Stimulated activated CD4-positive, alpha-beta T cell treated with anti-CD3 and anti-CD28 coated beads, Interleukin-15, amount 100 ng/mL, for 48 hours (primary cell): ENCODE measurements around the gene STYXL1.
"Not testable (repeated sequence)": the region's sequence is repeated elsewhere in the genome, so short reads cannot be mapped to it uniquely, and the experiment has no call there.

Experiments
- DNase-seq, 2 donors: peaks; one replicate each; pipeline ENCODE4 v3.0.0-alpha.2; 2020; ENCODE audit warnings: low read depth in 2 of 2

The STYXL1 gene

DNA sequence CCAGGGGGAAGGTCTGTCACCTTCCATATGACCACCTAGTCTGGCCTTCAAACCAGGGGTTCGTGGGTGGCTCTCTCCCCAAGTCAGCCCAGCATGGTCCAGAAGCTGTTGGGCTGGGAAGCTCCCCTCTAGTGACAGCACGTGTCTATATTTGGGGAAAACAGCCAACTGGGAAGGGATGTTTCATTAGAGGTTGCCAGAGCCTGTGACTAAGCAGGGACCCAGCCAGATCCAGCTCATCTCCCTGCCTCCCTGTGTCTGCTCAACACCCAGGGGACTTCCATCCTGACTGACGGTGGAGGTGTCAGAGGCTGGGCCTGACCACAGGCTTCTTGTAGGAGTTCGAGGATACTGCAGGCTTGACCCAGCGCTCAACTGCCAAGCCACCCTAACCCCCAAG is 10.5 kb downstream of the STYXL1 start:
- DNase-seq = no peak

DNA sequence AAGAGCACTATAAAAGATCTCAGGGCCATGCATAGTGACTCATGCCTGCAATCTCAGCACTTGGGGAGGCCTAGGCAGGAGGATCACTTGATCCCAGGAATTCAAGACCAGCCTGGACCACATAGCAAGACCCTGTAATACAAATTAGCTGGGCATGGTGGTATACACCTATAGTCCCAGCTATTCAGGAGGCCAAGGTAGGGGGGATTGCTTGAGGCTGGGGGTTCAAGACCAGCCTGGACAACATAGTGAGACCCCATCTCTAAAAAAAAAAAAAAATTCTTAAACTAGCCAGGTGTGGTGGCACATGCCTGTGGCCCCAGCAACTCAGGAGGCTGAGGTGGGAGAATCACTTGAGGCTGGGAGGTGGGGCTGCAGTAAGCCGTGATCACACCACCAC is 15.8 kb downstream of the STYXL1 start:
- DNase-seq = no peak

DNA sequence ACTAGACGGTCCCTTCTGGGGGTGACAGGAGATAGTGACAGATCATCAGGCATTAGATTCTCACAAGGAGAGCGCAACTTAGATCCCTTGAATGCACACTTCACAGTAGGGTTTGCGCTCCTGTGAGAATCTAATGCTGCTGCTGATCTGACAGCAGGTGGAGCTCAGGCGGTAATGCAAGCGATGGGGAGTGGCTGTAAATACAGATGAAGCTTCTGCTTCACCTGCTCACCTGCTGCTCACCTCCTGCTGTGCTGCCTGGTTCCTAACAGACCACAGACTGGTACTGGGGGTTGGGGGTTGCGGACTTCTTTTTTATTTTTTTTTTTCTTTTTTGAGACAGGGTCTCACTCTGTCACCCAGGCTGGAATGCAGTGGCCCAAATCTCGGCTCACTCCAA is 18.1 kb downstream of the STYXL1 start:
- DNase-seq = not testable (repeated sequence)

DNA sequence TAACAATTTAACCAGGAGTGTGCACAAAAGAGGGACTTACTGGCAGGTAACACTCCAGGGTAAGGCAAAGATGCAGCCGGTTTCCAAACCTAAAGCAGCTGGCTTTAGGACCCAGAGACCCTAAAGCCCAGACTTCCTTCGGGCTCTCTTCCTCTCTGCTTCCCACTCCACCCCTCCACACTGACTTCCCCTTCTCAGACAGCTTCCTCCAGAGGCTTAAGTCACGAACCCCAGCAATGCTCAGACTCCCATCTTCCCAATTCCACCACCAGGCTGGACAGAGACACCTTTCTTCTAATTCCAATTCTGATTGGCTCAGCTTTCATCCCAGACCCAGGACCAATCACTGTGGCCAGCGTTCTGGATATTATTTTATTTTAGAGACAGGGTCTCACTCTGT is 24.8 kb downstream of the STYXL1 start:
- DNase-seq = no peak

DNA sequence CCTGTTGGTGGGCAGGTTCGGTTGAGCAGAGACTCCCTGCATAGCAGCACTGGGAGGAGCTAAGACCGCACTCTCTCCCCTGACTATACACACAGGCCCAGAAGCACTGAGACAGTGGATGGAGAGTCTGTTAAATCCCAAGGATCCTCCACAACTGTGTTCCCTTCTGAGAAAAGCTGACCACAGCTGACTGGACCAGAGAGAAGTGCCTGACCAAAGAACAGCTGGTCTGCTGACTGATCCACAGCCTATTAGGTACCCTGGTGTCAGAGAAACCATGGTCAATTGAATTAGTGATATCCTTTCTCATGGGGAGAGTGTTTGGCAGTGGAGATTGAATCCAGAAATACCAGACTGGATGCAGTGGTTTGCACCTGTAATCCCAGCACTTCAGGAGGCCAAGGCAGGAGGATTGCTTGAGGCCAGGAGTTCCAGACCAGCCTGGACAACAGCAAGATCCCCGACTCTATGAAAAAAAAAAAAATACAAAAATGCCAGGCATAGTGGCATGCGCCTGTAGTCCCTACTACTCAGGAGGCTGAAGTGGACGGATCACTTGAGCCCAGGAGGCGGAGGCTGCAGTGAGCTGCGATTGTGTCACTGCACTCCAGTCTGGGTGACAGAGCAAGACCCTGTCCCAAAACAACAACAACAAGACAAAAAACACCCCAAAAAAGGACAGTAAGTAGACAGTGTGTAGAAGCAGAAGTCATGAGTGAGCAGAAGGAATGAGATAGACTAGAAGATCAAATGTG is 25.6 kb downstream of the STYXL1 start:
- DNase-seq = no peak

DNA sequence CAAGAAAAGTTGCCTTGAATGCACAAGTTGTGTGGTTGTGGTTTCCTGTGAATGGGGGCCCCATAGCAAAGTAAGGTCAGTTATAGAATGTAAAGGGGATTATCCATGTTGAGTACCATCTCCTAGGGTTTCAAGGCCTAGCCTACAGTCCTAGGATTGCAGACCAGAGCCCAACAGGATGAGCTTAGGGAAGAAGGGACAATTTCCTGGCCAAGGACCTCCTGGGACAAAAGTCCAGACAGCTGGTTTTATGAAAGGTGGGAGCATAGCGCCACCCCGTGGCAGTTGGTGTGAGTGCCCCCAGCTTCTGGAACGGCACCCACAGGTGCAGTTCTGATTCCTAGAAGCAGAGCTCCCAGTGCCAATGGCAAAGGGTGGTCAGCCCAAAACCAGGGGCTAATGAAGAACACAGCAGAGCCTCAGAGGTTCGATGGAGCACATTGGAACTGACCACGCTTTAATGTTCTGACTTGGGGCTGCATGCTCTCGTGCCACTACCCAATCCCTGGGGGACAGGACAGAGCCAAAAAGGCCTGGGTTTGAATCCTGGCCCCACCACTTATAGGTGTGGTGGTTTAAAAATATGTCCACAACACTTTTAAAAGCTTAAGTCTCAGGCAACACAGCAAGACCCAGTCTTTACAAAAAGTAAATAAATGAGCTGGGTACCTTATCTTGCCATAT is 27.6 kb downstream of the STYXL1 start:
- peak; percentile 32 to 57 for DNase-seq

DNA sequence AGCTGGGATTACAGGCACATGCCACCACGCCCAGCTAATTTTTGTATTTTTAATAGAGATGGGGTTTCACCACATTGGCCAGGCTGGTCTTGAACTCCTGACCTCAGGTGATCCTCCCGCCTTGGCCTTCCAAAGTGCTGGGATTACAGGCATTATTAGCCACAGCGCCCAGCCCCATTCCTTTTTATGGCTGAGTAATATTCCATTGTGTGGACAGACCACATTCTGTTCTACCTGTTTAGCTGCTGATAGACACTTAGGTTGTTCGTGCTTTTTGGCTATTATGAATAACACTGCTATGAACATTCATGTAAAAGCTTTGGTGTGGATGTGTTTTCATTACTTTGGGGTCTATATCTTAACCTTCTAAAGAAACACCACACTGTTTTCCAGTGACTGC is 29.3 kb downstream of the STYXL1 start:
- not testable (repeated sequence) for DNase-seq

DNA sequence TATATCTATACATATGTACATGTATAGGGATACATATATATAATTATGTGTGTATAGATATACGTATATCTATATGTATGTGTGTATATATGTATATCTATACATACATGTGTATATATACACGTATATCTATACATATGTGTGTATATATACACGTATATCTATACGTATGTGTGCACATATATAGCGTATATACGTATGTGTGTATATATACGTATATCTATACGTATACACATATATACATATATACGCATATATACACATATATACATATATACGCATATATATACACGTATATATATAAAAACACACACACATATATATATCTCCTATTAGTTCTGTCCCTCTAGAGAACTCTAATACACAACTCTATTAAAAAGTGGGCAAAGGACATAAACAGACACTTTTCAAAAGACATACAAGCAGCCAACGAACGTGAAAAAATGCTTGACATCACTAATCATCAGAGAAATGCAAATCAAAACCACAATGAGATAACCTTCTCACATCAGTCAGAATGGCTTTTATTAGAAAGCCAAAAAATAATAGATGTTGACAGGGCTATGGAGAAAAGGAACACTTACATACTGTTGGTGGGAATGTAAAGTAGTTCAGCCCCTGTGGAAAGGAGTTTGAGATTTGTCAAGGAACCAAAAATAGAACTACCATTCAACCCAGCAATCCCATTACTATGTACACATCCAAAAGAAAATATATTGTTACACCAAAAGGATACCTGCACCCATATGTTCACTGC is 31.4 kb downstream of the STYXL1 start:
- DNase-seq = no peak

DNA sequence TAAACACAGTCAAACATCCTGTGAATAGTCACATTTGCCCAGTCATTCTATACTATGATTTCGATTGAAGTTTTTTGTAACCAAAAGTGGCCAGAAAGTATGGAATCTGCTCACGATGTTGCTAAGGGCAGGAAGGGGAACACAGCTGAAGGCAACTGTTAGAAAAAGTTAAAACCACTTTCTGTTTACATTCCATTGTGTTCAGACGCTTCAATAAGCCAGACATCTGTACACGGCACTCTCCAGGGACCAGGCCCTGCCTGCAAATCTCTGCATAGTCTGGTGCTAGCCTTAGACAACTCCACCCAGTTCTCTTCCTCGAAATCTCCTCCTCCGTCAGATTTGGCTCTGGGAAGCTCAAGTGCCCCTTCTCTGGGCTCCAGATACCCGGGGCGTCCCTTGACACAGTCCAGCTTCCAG is 36.3 kb downstream of the STYXL1 start:
- DNase-seq = no peak

DNA sequence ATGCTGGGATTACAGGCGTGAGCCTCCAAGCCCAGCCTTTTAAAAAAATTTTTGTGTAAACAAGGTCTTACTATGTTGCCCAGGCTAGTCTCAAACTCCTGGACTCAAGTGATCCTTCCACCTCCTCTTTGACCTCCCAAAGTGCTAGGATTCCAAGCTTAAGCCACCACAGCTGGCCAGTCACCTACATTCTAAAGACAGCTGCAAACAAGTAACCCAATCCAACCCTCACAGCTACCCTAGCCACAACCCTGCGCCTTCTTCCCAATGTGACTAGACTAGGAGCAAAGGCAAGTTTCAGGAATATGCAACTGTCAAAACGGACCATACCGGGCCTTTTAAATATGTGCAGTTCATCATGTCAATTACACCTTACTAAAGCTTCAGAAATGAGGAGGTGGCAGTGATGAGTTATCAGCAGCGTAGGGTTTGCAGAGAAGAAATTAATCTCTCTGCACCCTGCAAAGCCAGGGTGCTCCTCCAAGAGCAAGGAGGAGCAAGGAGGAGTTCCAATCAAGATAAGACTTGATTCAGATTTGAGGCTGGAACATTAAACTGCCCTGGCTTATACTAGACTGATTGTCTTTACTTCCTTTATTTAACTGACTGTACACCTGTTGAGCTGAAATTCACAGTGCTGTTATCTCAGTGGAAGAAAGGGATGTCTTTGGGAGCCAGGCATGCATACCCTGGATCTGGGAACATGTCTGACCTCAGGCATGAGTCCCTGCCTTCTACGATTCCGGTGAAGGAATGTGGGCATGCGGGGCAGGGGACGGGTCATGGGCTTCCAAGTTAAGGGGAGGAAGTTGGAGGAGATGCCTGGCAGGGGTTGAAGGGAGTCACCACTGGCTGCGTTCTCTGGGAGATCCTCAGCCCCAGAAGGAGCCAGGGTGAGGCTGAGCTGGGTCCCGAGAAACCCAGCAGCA is 37.9 kb downstream of the STYXL1 start:
- DNase-seq = no peak

DNA sequence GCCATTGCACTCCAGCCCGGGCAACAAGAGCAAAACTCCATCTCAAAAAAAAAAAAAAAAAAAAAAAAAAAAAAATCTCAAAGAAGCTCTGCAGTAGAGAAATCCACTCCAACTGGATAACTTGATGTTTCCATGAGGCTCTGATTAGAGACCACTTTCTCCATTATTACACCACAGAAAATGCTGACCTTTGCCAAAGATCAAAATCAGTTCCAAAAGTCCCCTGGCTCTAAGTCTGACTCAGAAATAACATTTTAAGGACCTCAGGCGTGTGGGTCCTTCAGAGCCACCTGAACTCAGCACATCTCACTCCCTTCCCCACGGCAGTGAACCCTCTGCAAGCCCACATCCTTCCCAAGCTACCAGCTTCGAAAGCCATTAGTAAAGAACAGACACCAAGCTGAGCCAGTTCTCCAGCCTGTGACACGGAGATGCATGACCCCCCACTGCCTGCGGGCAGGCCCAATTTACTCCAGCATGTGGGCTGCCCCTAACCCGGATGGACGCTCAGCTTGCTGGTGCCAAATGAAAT is 39.6 kb downstream of the STYXL1 start:
- DNase-seq = no peak

DNA sequence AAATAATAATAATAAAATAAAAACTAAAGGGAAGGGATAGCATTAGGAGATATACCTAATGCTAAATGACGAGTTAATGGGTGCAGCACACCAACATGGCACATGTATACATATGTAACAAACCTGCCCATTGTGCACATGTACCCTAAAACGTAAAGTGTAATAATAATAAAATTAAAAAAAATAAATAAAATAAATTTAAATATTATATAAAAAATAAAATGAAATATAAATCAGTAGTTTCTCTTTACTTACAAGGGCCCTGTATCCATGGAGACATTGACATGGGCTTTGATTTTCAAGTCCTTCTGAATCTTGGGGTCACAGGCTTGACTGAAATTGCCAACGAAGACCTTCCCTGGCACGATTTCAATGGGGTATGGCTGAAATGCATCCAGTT is 42.8 kb downstream of the STYXL1 start:
- not testable (repeated sequence) for DNase-seq

DNA sequence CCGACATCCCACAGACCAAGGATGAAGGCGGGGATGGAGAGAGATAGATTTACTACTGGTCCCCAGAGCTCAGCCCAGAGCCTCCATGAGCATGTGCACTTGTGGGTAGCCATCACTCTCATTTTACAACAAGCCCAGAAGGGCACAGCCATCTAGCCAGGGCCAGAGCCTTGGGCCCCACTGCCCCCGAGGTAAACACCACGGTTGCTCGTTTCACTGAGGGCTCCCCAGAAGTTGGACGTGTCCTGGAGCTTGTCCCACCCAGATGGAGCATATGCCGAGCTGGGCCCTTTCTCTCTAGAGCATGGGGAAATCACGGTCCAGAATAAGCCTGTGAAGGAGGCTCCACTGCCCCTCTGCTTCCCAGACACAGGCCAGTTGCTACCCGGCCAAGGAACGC is 44.4 kb downstream of the STYXL1 start:
- no peak for DNase-seq

DNA sequence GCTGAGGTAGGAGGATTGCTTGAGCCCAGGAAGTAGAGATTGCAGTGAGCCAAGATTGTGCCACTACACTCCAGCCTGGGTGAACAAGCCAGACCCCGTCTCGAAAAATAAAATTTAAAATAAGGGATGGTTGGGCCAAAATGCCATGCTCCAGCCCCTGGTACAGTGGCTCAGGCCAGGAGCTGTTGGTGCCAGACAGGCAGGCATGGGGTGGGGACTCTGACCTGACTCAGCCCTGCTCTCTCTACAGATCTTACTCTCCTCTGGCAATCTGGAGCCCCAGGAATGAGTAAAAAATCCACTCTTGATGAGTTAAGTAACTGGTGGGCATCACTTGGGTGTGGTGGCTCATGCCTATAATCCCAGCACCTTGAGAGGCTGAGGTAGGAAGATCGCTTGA is 45.0 kb downstream of the STYXL1 start:
- no peak for DNase-seq

DNA sequence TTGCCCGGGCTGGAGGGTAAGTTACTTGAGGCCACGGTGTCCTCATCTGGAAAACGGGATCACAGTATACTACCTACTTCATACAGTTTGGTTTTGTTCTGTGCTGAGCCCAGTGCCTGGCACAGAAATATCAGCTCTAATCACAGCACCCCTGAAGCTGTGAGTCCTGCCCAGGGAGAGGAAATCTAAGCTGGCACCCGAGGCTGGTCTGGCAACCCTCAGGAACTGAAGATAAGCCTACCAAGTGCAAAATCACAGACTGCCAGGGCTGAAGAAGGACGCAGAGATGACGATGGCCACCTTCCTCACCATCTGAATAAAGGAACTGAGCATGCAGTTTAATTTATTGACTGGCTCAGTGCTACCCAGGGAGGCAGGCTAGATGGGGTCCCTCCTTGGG is 45.7 kb downstream of the STYXL1 start:
- DNase-seq = no peak

DNA sequence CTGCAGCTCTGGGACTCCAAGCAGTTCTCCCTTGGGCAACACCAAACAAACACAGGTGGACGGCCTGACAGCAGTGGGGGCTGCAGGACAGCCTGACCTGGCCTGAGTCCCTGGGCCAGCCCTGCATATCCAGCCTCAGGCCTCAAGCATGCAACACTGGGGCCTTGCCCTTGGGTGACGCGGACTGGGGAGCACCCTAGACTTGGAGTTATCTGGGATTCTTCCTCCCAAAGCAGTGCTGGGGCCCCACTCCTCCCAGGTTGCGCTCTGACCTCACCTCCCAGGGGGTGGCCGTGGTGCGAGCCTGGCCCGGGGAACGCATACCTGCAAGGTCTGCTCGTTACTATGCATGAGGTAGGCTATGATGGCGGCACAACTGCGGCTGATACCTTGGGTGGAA is 47.2 kb downstream of the STYXL1 start:
- no peak for DNase-seq

DNA sequence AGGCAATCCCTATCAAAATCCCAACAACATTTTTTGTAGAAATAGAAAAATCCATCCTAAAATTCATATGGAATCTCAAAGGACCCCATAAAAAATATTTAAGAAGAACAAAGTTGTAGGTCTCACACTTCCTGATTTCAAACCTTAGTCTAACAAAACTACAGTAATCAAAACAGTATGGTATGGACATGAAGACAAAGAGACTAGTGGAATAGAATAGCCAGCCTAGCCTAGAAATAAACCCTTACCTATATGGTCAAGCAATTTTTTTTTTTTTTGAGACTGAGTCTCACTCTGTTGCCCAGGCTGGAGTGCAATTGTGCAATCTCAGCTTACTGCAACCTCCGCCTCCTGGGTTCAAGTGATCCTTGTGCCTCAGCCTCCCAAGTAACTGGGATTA is 49.8 kb downstream of the STYXL1 start:
- no peak for DNase-seq

DNA sequence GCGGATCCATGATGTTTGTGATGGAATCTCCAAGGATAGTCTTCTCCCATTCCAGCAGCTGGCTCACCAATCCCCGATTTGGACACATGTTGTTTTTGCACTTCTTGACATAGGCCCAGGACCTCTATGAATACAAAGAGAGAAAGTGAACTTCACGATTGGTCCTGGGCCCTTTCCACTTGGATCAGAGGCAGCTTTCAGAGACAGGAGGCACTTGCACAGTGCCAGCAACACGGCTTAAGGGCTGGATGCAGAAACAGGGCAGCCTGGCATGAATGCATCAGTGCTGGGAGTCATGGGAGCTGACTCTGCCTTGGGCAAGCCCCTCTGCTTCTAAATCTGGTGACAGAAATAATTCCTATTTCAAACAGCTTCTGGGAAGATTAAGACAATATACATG is 51.3 kb downstream of the STYXL1 start:
- DNase-seq = no peak

DNA sequence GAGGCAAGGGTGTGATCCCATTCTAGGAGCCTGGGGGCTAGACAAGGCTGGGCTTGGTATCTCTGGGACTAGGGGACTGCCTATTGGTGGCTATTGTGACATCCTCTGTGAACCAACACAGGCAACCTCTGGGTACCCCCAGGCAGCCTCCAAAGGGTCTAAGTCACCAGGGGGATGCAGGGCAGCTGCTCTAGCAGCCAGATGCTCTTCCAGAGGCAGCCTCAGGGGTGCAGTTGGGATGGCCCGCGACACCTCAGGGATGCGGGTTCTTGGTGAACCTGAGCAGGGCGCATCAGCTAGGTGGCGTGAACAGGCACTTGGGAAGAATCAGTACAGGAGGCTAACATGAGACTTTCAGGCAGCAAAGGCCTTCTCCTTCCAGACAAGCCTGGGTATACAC is 51.8 kb downstream of the STYXL1 start:
- no peak for DNase-seq

DNA sequence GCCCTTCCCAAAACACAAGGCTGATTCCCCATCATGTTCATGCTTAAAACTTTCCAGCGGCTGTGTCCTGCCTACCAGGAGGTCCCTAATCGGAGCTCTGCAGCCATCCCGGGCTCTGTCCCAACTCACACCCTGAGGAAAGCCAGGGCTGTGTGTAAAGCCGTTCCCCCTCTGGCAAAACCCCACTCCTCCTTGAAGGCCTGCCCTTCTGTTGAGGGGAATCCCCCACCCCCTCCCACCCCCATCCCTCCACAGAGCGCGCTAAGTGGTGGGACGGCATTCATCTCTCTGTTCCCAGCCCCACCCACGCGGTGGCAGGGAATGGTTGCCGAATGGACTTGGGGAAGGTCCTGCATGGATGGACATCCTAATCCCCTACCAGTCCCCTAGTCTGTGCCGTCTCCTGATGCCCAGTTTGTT is 52.7 kb downstream of the STYXL1 start:
- DNase-seq = no peak

DNA sequence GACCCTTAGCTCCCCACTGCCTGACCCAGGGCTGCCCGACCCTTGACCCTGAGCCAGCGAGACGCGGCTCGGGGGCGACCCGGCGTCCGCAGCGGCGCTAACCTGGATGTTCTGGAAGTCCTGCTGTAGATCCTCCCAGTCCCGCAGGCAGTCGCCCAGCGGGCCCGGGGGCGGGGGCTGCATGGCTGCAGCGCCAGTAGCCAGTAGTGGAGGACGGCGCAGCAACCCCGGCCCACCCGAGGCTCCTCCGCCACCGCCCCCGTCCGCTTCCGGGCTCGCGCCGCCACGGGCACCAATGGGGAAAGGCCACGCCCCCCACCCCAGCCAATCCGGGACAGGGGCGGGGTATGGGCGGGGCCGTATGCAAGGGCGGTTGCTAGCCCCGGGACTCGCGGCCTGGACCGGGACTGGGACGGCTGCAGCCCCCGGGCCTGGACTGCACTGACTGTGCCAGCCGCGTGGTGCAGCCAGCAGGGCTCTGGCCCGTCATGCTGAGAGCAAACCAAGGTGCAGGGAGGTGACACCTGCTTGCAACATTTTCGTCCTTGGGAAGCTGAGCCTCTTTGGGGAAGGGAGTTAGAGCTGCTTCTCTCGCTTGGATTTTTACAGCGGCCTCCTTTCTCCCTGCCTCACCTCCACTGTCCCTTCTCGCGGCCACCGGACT is 53.3 kb downstream of the STYXL1 start, which contains the start of gene TMEM120A:
Gene TMEM120A (minus strand): TSS at position 208 of the 664 bp plus-strand sequence. CDS start 25 bp downstream, at position 183.
- peak; percentile 85 to 94 for DNase-seq
